GM23248 (cell line): Measurements from ENCODE around the gene NXNL2. TPM values are rescaled to one million over a fixed set of nuclear protein-coding genes. Genes with fewer than 3 reads are reported as not detected.

Experiments
- DNase-seq: peaks from one replicate; pipeline ENCODE4 v3.0.0-alpha.2; 2015
- H2AFZ ChIP-seq: fragments of 200-600 bp; sonication (generic); 2 replicates; pipeline ENCODE4 v1.6.1; 2016; ENCODE audit warnings: antibody characterized with exemption
- H3F3A ChIP-seq: fragments of 200-600 bp; sonication (generic); 2 replicates; pipeline ENCODE4 v1.6.1; 2016; ENCODE audit warnings: mild to moderate bottlenecking, antibody characterized with exemption, mixed run types; ENCODE audit not compliant: insufficient read depth
- H3K27ac ChIP-seq: fragments of 200-600 bp; sonication (generic); 2 replicates; pipeline ENCODE4 v1.5.1; 2016; ENCODE audit warnings: mild to moderate bottlenecking
- H3K27me3 ChIP-seq: fragments of 200-600 bp; sonication (generic); replicated peaks from 2 replicates; pipeline ENCODE4 v1.6.1; 2016; ENCODE audit warnings: mild to moderate bottlenecking; ENCODE audit not compliant: insufficient read depth
- H3K36me3 ChIP-seq: fragments of 200-600 bp; sonication (generic); 2 replicates; pipeline ENCODE4 v1.6.1; 2016; ENCODE audit warnings: low read depth, mild to moderate bottlenecking
- H3K4me1 ChIP-seq: fragments of 200-600 bp; sonication (generic); 2 replicates; pipeline ENCODE4 v1.6.1; 2016; ENCODE audit warnings: mild to moderate bottlenecking; ENCODE audit not compliant: insufficient read depth
- H3K4me2 ChIP-seq: fragments of 200-600 bp; sonication (generic); one replicate; pipeline ENCODE4 v1.6.1; 2016; ENCODE audit warnings: mild to moderate bottlenecking; ENCODE audit not compliant: unreplicated experiment
- H3K4me3 ChIP-seq: fragments of 200-600 bp; sonication (generic); 2 replicates; pipeline ENCODE4 v1.5.1; 2016; ENCODE audit warnings: mild to moderate bottlenecking
- H3K79me2 ChIP-seq: fragments of 200-600 bp; sonication (generic); 2 replicates; pipeline ENCODE4 v1.6.1; 2016; ENCODE audit warnings: mild to moderate bottlenecking; ENCODE audit not compliant: insufficient read depth
- H3K9ac ChIP-seq: fragments of 200-600 bp; sonication (generic); 2 replicates; pipeline ENCODE4 v1.6.1; 2016; ENCODE audit warnings: mild to moderate bottlenecking
- H3K9me2 ChIP-seq: fragments of 200-600 bp; sonication (generic); 2 replicates; pipeline ENCODE4 v1.6.1; 2016; ENCODE audit warnings: mixed run types, mild to moderate bottlenecking, moderate library complexity; ENCODE audit not compliant: insufficient read depth
- H3K9me3 ChIP-seq: fragments of 200-600 bp; sonication (generic); one replicate; pipeline ENCODE4 v1.6.1; 2017; ENCODE audit warnings: low read depth
- H4K20me1 ChIP-seq: fragments of 200-600 bp; sonication (generic); 2 replicates; pipeline ENCODE4 v1.6.0; 2016; ENCODE audit not compliant: insufficient read depth
- EZH2 ChIP-seq: fragments of 200-600 bp; sonication (generic); IDR thresholded peaks from 2 replicates; pipeline ENCODE4 v1.6.1; 2018; ENCODE audit warnings: antibody characterized with exemption, mild to moderate bottlenecking; ENCODE audit not compliant: insufficient read depth, poor library complexity, severe bottlenecking
- EZH2phosphoT487 ChIP-seq: fragments of 200-600 bp; sonication (generic); IDR thresholded peaks from 2 replicates; pipeline ENCODE4 v1.6.1; 2018; ENCODE audit warnings: antibody characterized with exemption, moderate library complexity, mild to moderate bottlenecking, low read depth; ENCODE audit not compliant: insufficient read depth
- WGBS, 2 experiments: methylation state at CpG; one replicate each; pipeline ENCODE4 v1.1.6; 2015 to 2017; ENCODE audit warnings: low lambda C conversion rate in 2 of 2, low coverage in 1 of 2; ENCODE audit errors: missing lambda C conversion rate in 2 of 2; 5-methylcytosine and 5-hydroxymethylcytosine counted together
- in situ Hi-C: fragments of 300-500 bp; cut with MboI; formaldehyde crosslinking; loops from 2 replicates; pipeline ENCODE4 v1.15.0; 2020
- polyA plus RNA-seq: library from polyadenylated mRNA; unstranded; fragments of >200 nt; fragmentation: Nextera tagmentation; extraction: Ambion mirVana; gene quantifications from 2 replicates; pipeline ENCODE4 v1.2.1, GENCODE V29; 2016
- total RNA-seq: library from RNA; depleted of rRNA; stranded (reverse); fragments of >200 nt; shearing (Covaris generic); gene quantifications from 2 replicates; pipeline ENCODE4 v1.2.3, GENCODE V29; 2014

NXNL2 gene
- total and polyA plus RNA-seq, 2 experiments from 2014 or later = 1.4 to 3.1 TPM

DNA sequence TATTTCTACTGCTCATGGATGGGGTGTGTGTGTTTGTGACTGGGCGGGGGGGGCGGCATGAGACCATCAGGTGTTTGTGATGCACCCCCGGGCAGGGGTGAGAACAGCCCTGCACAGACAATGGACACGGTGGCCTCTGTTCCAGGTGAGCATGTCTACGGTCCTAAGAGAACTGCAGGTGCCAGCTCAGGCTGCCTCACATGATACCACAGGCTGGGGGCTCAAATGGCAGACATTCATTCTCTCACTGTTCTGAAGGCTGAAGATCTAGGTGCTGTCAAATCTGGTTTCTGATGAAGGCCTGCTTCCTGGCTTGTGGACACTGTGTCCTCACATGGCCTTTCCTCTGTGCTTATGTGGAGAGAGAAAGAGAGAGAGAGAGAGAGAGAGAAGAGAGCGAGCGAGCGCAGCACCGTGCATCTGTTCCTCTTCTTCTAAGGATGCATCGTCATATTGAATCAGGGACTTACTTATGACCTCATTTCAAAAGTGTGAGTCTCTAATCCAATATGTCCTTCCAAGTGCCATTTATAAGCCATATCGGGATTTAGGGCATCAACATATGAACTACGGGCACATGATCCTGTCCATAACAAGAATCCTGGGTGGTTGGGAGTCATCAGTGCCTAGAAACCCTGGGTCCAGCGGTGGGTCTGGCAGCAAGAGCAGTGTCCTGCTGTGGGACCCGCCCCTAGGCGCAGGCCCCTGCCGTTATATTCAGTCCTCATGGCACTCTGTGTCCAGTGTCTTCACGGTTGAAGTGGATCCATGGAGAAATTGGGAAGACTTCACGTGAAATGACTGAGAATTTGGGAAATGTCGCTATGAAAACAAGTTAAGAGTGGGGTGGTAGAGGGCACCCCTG is 42.5 kb downstream of the NXNL2 start:
- H3K9me2 ChIP-seq = no peaks in the 10 kb centered on the region
- in situ Hi-C loops = loop anchor here (10.0 kb wide), 2 partner anchors 183 to 403 kb away; no protein-coding TSS in a partner anchor
- H3K4me1 ChIP-seq = peaks cover 10% of the 10 kb centered on the region
- no peaks in the 10 kb centered on the region for H3K9me3 ChIP-seq
- 85 to 87% methylated on average over 17 to 19 of the region's 19 CpGs for WGBS, 2 experiments
- H3K79me2 ChIP-seq = no peaks in the 10 kb centered on the region
- H2AFZ ChIP-seq = no peak overlapping the region
- no peak overlapping the region for H3K9ac ChIP-seq
- no peak overlapping the region for H3K27ac ChIP-seq
- H3K27me3 ChIP-seq = no peaks in the 10 kb centered on the region
- H3K4me2 ChIP-seq = no peak overlapping the region
- H3K36me3 ChIP-seq = no peaks in the 10 kb centered on the region
- no peaks in the 10 kb centered on the region for H4K20me1 ChIP-seq
- no peak for TF ChIP-seq EZH2
- TF ChIP-seq EZH2phosphoT487 = no peak
- DNase-seq = no peak
- H3F3A ChIP-seq = no peaks in the 10 kb centered on the region; the same call in 1 of the 2 replicates
- no peak overlapping the region for H3K4me3 ChIP-seq

DNA sequence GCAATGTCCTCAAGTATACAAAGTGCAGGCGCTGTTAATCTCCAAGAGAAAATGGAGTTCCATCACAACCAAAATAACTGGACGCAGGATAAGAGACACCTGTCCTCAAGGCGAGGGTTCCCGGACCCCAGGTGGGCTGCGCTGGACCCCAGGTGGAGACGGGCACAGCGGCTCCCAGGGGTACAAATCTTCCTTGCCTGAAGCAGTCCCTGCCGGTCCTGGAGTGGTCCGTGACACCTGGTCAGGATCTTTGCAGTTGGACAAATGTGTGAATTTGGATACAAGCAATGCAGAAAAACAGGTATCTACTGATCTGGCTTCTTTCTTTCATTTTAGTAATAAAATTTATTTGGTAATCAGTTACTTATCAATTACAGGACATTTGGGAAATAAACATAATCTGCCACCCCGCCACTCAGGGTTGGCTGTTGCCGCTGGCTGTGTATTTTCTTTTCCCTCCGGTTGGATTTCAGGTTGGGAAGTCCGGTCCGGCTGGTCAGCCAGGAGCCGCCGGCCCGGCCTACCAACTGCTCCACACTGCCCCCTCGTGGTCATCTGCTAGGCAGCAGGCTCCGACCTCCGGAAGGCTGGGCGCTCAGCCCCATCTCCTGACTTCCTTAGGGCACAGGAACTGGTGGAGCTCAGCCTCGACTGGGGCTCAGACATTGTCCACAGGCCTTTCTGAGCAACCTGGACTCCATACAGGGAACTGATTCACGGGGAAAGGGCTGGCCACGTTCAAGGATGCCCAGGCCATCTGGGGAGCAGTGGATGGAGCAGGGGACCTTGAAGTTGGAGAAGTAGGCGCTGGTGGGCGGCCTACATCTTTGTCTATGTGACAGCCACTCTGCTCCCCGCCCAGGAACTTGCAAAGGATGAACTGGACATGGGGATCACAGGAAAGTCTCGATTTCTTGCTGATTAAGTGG is 43.4 kb downstream of the NXNL2 start:
- TF ChIP-seq EZH2phosphoT487 (no peak), EZH2 (no peak)
- in situ Hi-C loops = loop anchor here (10.0 kb wide), 2 partner anchors 184 to 404 kb away; no protein-coding TSS in a partner anchor
- peak overlapping the region; percentile 48 for H3K4me3 ChIP-seq
- WGBS, 2 experiments = 42 to 43% methylated on average over 28 of the region's 28 CpGs
- H3K36me3 ChIP-seq = no peaks in the 10 kb centered on the region
- no peaks in the 10 kb centered on the region for H3K9me2 ChIP-seq
- peak overlapping the region; percentile 86 for H2AFZ ChIP-seq
- no peaks in the 10 kb centered on the region for H3K79me2 ChIP-seq
- no peak overlapping the region for H3K27ac ChIP-seq
- DNase-seq = peak; percentile 86
- no peaks in the 10 kb centered on the region for H3K9me3 ChIP-seq
- no peaks in the 10 kb centered on the region for H3K27me3 ChIP-seq
- H3F3A ChIP-seq = peaks cover 5% of the 10 kb centered on the region
- H3K4me1 ChIP-seq = peaks cover 10% of the 10 kb centered on the region
- H4K20me1 ChIP-seq = no peaks in the 10 kb centered on the region
- H3K9ac ChIP-seq = no peak overlapping the region; the same call in 1 of the 2 replicates
- peak overlapping the region; percentile 73 for H3K4me2 ChIP-seq

DNA sequence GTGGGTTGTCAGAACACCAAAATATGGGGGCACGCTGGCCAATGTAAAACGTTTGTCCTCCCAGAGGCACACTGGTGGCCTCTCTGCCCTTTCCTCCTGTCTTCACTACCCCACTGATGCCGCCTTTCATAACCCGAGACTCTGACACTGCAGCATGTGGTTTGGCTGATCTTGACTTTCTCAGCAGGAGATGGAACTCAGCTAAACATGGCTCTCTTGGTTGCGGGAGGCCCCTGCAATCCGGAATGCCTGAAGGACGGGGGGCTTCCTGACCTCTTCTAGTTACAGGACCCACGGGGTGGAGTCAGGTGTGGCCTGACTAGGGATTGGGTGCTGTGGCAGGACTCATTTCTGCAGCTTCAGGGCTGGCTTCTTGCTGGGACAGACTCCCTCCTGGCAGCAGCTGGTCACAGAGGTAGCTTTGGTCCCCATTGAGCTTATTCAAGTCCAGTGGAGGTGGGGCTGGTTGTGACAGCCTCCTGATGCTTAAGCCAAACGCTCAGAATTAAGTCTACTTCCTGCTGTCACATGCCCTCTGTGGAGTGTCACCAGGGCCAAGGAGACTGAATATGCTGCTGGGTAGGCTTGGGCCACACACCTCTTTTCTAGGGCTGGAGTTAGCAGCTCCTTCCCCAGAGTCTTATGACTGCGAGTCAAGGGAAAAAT is 44.2 kb downstream of the NXNL2 start:
- peaks cover 13% of the 10 kb centered on the region for H3F3A ChIP-seq
- no peak overlapping the region for H3K4me3 ChIP-seq
- H3K79me2 ChIP-seq = no peaks in the 10 kb centered on the region
- peak overlapping the region; percentile 86 for H2AFZ ChIP-seq
- TF ChIP-seq EZH2 (no peak), EZH2phosphoT487 (no peak)
- no peak overlapping the region for H3K4me2 ChIP-seq
- peaks cover 16% of the 10 kb centered on the region for H3K4me1 ChIP-seq
- H3K36me3 ChIP-seq = no peaks in the 10 kb centered on the region
- in situ Hi-C loops = loop anchor here (10.0 kb wide), 2 partner anchors 184 to 404 kb away; no protein-coding TSS in a partner anchor
- H3K9me3 ChIP-seq = no peaks in the 10 kb centered on the region
- no peaks in the 10 kb centered on the region for H4K20me1 ChIP-seq
- H3K9ac ChIP-seq = no peak overlapping the region
- no peaks in the 10 kb centered on the region for H3K9me2 ChIP-seq
- no peak for DNase-seq
- H3K27ac ChIP-seq = no peak overlapping the region
- H3K27me3 ChIP-seq = no peaks in the 10 kb centered on the region
- WGBS, 2 experiments = 78 to 79% methylated on average over 10 of the region's 10 CpGs

DNA sequence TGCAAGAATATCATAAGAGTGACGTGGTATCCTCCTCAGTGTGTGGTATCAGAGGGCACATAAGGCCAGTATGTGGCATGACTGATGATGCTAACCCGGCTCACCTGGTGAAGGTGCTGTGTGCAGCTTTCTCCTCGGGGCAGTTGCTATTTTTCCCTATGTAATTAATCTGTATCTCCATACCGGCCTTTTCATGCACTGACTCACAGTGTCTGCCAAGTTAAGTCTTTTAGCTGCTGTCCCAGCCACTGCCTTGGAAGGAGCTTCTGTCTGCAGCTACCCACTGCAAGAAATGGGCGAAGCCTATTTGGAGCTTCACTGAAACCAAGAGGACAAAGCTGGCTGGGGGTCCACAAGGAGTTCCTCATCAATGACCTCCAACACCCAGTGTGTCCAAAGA is 46.0 kb downstream of the NXNL2 start:
- no peaks in the 10 kb centered on the region for H3K79me2 ChIP-seq
- peaks cover 13% of the 10 kb centered on the region; the same call in 1 of the 2 replicates for H3K4me1 ChIP-seq
- in situ Hi-C loops = no loop called here
- H2AFZ ChIP-seq = no peak overlapping the region
- H4K20me1 ChIP-seq = no peaks in the 10 kb centered on the region
- no peak overlapping the region for H3K4me3 ChIP-seq
- WGBS, 2 experiments = 76 to 79% methylated on average over 5 of the region's 5 CpGs
- H3K9ac ChIP-seq = no peak overlapping the region
- no peaks in the 10 kb centered on the region for H3K9me2 ChIP-seq
- H3F3A ChIP-seq = peaks cover 26% of the 10 kb centered on the region
- H3K9me3 ChIP-seq = no peaks in the 10 kb centered on the region
- no peaks in the 10 kb centered on the region for H3K36me3 ChIP-seq
- no peaks in the 10 kb centered on the region for H3K27me3 ChIP-seq
- TF ChIP-seq EZH2 (no peak), EZH2phosphoT487 (no peak)
- no peak overlapping the region for H3K4me2 ChIP-seq
- DNase-seq = no peak
- no peak overlapping the region for H3K27ac ChIP-seq
